ENCODE measurements around the gene OPN3.

DNA sequence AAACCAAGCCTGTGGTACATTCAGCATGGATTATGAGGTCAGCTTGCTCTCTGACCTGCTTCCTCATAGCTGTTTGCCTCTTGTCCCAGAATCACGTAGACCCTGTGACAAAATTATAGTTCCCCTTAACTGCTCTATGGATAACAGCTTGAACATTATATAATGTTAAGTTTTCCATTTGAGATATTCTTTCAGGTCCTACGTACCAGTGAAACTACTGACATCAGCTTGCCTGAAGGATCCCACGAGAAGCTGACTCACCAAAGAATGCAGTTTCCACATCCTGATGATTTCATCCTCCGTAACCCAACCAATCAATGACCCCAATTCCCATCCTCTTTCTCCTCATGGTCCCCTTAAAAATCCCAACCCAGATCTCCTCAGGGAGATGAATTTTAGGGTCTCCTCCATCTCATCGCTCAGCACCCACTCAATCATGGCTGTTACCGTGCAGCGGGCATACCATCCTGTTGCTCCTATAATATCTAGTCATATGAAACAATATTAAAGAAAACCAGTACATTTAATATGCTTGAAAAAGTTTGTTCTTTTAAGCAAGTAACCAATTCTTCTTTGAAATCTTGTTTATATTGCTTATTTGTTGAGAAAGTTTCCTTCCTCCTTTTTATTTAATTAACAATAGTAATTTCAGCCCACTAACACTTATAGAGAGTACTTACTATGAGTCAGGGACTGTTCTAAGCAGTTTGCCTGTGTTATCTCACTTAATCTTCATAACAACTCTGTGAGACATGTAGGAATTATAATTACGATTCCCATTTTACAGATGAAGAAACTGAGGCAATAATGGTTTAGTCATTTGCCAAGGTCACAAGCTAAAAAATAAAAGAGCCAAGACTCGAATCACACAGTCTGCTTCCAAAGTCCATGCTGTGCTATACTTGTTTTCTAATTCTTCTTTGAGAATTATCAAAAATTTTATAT lies 27.4 kb downstream of the OPN3 start:
- TF ChIP-seq, protein P1, sequence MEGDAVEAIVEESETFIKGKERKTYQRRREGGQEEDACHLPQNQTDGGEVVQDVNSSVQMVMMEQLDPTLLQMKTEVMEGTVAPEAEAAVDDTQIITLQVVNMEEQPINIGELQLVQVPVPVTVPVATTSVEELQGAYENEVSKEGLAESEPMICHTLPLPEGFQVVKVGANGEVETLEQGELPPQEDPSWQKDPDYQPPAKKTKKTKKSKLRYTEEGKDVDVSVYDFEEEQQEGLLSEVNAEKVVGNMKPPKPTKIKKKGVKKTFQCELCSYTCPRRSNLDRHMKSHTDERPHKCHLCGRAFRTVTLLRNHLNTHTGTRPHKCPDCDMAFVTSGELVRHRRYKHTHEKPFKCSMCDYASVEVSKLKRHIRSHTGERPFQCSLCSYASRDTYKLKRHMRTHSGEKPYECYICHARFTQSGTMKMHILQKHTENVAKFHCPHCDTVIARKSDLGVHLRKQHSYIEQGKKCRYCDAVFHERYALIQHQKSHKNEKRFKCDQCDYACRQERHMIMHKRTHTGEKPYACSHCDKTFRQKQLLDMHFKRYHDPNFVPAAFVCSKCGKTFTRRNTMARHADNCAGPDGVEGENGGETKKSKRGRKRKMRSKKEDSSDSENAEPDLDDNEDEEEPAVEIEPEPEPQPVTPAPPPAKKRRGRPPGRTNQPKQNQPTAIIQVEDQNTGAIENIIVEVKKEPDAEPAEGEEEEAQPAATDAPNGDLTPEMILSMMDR (IDR thresholded peaks at IDR 0.05; ENCODE audit: borderline replicate concordance, extremely low read depth, low read length, poor library complexity, severe bottlenecking) = no peak
- TF ChIP-seq EZH2 (IDR thresholded peaks at IDR 0.05; ENCODE audit: borderline replicate concordance, low read depth, low read length, severe bottlenecking) = no peak
